Effector CD4-positive, alpha-beta T cell (primary cell): ENCODE measurements around the gene FAM47E.

Experiments
- DNase-seq: peaks from one replicate; pipeline ENCODE4 v3.0.0-alpha.2; 2020
- total RNA-seq: gene quantifications from one replicate; lab custom pipeline; 2026; lab: John Stamatoyannopoulos, UW

Gene FAM47E
- 0.75 reads per million for total RNA-seq

- no peak for DNase-seq
Measured at GRCh38 chr4:76251441-76252270, at the start of gene FAM47E. Gene FAM47E (plus strand): TSS chr4:76251721. CDS start chr4:76251747, 26 bp downstream.

GRCh38 chr4:76203541-76203940 lies 48.0 kb upstream of the FAM47E start:
- no peak for DNase-seq

- DNase-seq = no peak
Measured at GRCh38 chr4:76204936-76205335, 46.6 kb upstream of the FAM47E start.

- no peak for DNase-seq
Measured at GRCh38 chr4:76205476-76205875, 46.0 kb upstream of the FAM47E start.

- no peak for DNase-seq
Measured at GRCh38 chr4:76206222-76206942, 45.1 kb upstream of the FAM47E start.

- no peak for DNase-seq
Measured at GRCh38 chr4:76207549-76207948, 44.0 kb upstream of the FAM47E start.

- no peak for DNase-seq
Measured at GRCh38 chr4:76208005-76208765, 43.3 kb upstream of the FAM47E start.

GRCh38 chr4:76209881-76210280 lies 41.6 kb upstream of the FAM47E start:
- no peak for DNase-seq

GRCh38 chr4:76210452-76210851 lies 41.1 kb upstream of the FAM47E start:
- no peak for DNase-seq

- no peak for DNase-seq
Measured at GRCh38 chr4:76211769-76212708, 39.5 kb upstream of the FAM47E start.

- DNase-seq = peak; percentile 11
Measured at GRCh38 chr4:76212851-76213414, 38.6 kb upstream of the FAM47E start.

- peak; percentile 61 for DNase-seq
Measured at GRCh38 chr4:76213415-76214176, 37.9 kb upstream of the FAM47E start, which contains the start of gene SCARB2. Gene SCARB2 (minus strand): TSS chr4:76213824. CDS start chr4:76213543, 281 bp downstream.

GRCh38 chr4:76214177-76214675 lies 37.3 kb upstream of the FAM47E start:
- DNase-seq = no peak

GRCh38 chr4:76215077-76215476 lies 36.4 kb upstream of the FAM47E start:
- no peak for DNase-seq

- DNase-seq = no peak
Measured at GRCh38 chr4:76216524-76216923, 35.0 kb upstream of the FAM47E start.

GRCh38 chr4:76216975-76217814 lies 34.3 kb upstream of the FAM47E start:
- no peak for DNase-seq

- DNase-seq = no peak
Measured at GRCh38 chr4:76219299-76220055, 32.0 kb upstream of the FAM47E start.

GRCh38 chr4:76224171-76224570 lies 27.4 kb upstream of the FAM47E start:
- no peak for DNase-seq

GRCh38 chr4:76226418-76226817 lies 25.1 kb upstream of the FAM47E start:
- no peak for DNase-seq
